HG02610 (cell line): ENCODE data around the gene MACROD1.

Experiments
- ATAC-seq: cut with Tn5 transposase; IDR thresholded peaks from one replicate; pipeline ENCODE4 v1.9.1; 2021; ENCODE audit warnings: mild to moderate bottlenecking, moderate library complexity; ENCODE audit not compliant: unreplicated experiment

The MACROD1 gene

GRCh38 chr11:64094463-64095260, 71.3 kb downstream of the MACROD1 start:
- ATAC-seq, result no peak

DNA sequence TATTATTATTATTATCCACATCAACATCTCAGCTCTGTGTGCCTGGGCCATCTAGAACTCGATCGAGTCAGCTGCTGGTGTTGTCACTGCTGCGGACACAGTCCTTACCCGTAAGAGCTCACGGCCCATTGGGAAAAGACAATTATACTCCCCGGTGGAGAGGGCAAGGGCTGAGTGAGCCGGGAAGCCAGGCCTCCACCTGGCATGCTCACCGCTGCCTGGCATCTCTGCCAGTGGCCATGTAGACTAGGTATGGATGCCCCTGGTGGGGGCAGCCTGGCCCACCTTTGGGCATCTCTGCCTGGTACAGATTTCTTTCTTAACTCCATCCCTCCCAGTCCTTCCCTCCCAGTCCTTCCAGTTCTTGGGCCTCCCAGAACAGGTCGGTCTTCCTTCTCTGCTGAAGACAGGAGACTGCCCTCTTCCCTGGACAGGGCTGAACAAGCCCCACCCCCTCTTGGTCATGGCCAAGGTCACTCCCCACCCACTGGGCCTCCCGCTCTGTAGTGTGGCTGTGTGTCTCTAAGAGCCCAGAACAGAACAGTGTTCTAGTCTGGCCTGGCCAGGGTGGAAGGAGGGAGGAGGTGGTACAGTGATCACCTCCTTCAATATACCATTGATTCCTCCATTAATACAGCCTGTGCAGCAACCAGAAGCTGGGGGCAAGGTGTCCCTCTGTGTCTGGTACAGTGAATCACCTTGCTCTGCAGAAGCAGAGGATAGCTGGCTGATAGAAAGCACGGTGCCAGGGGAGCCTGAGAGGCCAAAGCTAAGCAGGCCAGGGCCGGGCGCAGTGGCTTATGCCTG, 72.5 kb downstream of the MACROD1 start:
- no peak for ATAC-seq

DNA sequence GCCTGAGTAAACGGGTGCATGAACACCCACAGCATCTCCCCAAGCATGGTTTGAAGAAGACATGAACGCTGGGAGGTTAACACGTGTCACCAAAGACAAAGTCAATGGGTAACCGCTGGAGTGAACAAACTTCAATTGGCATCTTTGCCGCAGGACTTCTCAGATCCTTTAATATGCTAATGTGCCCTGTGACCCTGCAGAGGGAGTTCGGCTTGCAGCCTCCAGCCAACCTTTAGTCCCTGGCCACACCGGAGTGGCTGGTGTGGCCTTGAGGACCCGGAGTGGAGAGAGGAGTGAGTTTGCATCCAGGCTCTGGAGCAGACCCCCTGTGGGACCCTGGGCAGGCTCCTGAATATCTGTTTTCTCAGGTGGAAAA, 73.2 kb downstream of the MACROD1 start:
- ATAC-seq, result no peak

DNA sequence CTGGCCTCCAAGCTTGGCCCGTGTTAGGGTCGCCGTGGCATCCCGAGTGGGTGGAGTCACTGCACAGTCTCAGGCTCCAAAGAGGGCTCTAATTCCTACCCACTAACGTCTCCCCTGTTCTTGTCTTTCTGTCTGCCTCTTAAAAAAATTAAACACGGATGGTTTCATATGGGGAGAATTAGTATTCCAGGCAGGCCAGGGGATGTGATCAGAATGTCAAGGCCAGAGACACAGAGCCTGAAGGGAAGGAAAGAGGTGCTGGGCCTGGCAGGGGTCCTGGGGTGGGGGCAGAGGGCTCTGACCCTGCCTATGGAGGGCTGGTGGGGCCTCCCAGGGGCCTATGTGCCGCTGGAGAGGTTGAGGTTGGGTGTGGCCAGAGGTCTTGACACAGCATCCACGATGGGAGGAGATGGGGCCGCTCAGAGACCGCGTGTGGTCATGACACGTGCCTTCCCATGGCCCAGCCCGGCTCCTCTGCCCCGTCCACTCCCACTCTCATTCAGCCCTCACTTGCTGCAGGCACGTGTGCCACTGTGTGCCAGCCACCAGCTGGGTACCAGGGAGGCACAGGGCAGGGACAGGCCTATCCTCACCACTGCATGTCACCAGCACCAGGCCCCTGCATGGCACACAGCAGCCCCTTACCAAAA, 73.7 kb downstream of the MACROD1 start:
- no peak for ATAC-seq

DNA sequence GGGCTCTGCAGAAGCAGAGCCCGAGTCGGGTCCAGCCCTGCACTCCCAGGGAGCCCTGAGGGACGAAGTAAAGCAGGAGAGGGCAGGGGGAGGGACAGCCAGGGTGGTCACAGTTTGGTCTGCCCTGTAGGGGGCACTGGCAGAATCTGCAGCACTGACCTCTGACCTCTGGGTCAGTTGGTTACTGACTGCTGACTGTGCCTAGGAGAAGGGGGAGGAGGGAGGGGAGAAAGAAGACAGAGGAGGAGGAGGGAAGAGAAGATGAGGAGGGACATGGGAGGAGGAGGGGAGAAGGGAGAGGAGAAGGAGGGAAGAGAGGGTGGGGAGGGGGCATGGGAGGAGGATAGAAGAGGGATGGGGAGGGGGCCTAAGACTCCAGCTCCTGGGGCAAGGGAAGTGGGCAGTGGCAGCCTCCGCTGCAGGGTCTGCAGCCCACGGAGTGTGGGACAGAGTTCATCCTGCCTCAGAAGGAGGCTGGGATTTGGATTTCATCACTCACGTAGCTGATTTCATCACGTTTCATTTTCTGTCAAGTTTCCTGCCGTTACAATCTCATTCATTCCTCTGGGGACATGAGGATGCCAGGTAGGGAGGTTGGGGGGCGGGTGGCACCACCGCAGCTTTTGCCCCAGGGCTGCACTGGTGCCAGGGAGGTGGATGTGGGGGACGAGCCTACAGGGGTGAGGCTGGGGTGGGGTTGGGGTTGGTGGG, 75.0 kb downstream of the MACROD1 start:
- no peak for ATAC-seq

GRCh38 chr11:64089915-64090805, 75.8 kb downstream of the MACROD1 start:
- ATAC-seq, result no peak

DNA sequence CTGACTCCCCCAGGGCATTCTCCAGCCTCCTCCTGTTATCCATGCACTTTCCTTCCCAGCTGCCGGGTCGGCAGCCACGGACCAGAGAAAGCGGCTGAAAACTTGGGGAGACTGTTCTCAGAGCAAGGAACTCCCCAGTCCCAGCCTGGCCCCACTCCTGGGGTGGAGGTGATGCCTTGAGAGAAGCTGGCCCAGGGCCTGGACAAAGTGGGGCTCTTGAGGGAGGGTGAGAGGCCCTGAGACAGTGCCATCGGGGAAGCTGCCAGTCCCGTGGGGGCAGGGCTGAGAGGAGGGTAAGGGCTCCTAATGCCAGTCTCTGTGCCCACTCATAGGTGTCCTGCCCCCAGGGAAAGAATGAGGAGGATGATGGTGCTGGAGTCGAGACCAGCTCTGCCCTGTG, 76.4 kb downstream of the MACROD1 start:
- ATAC-seq, result no peak

DNA sequence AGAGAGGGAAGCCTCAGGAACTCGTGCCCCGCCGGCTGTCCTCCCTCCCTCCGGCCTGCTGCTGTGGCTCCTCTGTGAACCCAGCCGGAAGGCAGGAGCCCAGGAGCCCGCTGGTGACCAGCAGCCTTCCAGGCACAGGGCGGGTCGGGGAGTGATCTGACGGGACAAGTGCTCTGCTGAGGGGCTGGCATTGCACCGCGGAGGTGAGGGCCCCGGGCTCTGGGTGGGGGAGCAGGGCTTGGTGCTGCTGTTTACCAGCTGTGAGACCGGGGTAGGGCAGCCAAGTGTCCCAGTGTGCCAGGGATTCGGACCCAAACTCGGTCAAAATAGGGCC, 76.9 kb downstream of the MACROD1 start:
- no peak for ATAC-seq

DNA sequence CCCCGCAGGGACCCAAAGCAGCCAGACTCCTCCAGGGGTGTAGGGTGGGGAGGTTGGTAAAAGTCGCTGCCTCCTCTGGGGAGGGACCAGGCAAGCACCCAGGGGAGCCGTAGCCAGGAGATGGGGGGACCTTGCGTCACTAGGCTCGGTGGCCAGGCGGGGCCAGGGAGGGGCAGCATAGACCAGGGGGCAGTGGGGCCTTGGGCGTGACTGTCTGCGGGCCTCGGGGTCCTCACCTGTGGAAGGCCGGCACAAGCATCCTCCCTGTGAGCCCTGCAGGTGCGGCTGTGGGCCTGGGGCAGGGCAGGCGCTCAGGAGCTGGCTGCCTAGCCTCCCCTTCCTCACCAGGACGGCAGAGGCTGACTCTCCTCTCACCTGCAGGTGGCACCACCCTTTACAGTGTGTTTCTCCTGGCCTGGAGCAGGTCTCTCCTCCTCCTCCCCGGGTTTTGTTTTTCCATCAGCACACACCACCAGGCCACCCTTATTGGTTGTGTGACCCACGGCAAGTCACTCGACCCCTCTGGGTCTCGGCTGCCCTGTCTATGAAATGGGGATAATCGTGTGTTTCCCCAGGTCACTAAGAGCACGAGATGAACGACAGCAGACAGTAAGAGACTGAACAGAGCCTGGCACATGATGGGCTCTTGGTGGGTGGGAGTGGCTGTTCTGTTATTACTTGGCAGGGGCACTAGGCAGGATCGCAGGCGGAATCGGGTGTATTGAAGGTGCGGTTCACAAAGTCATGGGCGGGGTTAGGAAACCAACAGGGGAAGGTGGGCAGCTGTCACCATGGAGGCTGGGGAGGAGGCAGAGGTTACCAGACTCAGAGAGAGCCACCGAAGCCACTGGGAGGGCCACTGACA, 77.5 kb downstream of the MACROD1 start:
- ATAC-seq, result no peak

- no peak for ATAC-seq
Observed at GRCh38 chr11:64086258-64087123, 79.4 kb downstream of the MACROD1 start.

- no peak for ATAC-seq
Observed at GRCh38 chr11:64085906-64086257, 80.0 kb downstream of the MACROD1 start.

- ATAC-seq, result no peak
Observed at GRCh38 chr11:64084951-64085710, 80.8 kb downstream of the MACROD1 start.

- ATAC-seq, result no peak
Observed at GRCh38 chr11:64084146-64084950, 81.6 kb downstream of the MACROD1 start.

- no peak for ATAC-seq
Observed at GRCh38 chr11:64083398-64084080, 82.4 kb downstream of the MACROD1 start.

- ATAC-seq, result no peak
Observed at GRCh38 chr11:64081745-64082442, 84.0 kb downstream of the MACROD1 start.

GRCh38 chr11:64080390-64080789, 85.5 kb downstream of the MACROD1 start:
- no peak for ATAC-seq
